ENCODE data around the gene PRM1. TPM values are rescaled to one million over a fixed set of nuclear protein-coding genes. Genes with fewer than 3 reads are reported as not detected.

The PRM1 gene
- total and polyA plus RNA-seq, 2 of the 13 experiments (the other 11 are each of a cell fraction or from before 2014, with no cell fraction given), result not detected

DNA sequence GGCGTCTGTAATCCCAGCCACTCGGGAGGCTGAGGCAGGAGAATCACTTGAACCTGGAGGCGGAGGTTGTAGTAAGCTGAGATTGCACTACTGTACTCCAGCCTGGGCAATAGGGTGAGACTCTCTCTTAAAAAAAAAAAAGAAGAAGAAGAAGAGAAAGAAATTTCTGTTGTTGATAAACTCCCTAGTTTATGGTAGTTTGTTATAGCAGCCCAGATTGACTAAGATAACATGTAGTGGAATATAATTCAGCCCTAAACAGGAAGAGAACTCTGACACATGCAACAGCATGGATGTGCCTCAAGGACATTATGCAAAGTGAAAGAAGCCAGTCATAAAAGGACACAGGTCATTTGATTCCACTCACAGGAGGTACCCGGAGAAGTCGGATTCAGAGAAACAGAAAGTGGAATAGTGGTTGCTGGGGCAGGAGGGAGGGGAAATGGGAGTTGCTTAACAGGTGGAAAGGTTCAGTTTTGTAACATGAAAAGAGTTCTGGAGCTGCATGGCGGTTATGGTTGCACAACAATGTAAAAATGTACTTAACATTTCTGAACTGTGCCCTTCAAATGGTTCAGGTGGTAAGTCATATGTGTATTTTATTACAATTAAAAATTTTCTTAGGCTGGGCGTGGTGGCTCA is 26.0 kb upstream of the PRM1 start (continued):
- TF ChIP-seq ZFP36L1 (CRISPR knock-in tag; IDR thresholded peaks at IDR 0.05) (no peak; the same call in 1 of the 2 replicates), ZBTB39 (CRISPR knock-in tag; IDR thresholded peaks at IDR 0.05) (no peak), RBM39 (IDR thresholded peaks at IDR 0.05; ENCODE audit: low read depth, low read length, poor library complexity, severe bottlenecking) (no peak), SOX13 (IDR thresholded peaks at IDR 0.05) (0 out of 2 replicates have a peak, but pooled peaks have one; percentile 62), SOX13 (CRISPR knock-in tag; conservative IDR thresholded peaks at IDR 0.05 in 1 of 2, IDR thresholded peaks at IDR 0.05 in 1 of 2) (peak in 1 of 2 experiments; percentile 74; a peak in 2 of 4 replicates), SRF (IDR thresholded peaks at IDR 0.05; ENCODE audit: low read depth, low read length) (0 out of 2 replicates have a peak, but pooled peaks have one; percentile 31), HNF4G (IDR thresholded peaks at IDR 0.05; ENCODE audit: borderline replicate concordance, low read depth, low read length) (peak; percentile 93), HNF4G (CRISPR knock-in tag; IDR thresholded peaks at IDR 0.05; ENCODE audit: borderline replicate concordance, low read depth) (peak; percentile 81), U2AF2 (IDR thresholded peaks at IDR 0.05; ENCODE audit: low read depth, low read length) (no peak), MXD3 (CRISPR knock-in tag; IDR thresholded peaks at IDR 0.05) (no peak), SIX1 (CRISPR knock-in tag; IDR thresholded peaks at IDR 0.05; ENCODE audit: borderline replicate concordance) (peak; percentile 89; the same call in 1 of the 2 replicates), ZNF607 (CRISPR knock-in tag; IDR thresholded peaks at IDR 0.05; ENCODE audit: borderline replicate concordance) (peak; percentile 86), ZNF564 (CRISPR knock-in tag; IDR thresholded peaks at IDR 0.05) (no peak), NONO (IDR thresholded peaks at IDR 0.05) (no peak), NONO (CRISPR knock-in tag; conservative IDR thresholded peaks at IDR 0.05) (peak; percentile 69), ARID5B (CRISPR knock-in tag; IDR thresholded peaks at IDR 0.05) (peak; percentile 91), ZNF510 (CRISPR knock-in tag; IDR thresholded peaks at IDR 0.05; ENCODE audit: low read depth) (no peak), ZSCAN21 (CRISPR knock-in tag; IDR thresholded peaks at IDR 0.05; ENCODE audit: borderline replicate concordance) (peak; percentile 92; the same call in 1 of the 2 replicates)
- TF ChIP-seq, protein P1, sequence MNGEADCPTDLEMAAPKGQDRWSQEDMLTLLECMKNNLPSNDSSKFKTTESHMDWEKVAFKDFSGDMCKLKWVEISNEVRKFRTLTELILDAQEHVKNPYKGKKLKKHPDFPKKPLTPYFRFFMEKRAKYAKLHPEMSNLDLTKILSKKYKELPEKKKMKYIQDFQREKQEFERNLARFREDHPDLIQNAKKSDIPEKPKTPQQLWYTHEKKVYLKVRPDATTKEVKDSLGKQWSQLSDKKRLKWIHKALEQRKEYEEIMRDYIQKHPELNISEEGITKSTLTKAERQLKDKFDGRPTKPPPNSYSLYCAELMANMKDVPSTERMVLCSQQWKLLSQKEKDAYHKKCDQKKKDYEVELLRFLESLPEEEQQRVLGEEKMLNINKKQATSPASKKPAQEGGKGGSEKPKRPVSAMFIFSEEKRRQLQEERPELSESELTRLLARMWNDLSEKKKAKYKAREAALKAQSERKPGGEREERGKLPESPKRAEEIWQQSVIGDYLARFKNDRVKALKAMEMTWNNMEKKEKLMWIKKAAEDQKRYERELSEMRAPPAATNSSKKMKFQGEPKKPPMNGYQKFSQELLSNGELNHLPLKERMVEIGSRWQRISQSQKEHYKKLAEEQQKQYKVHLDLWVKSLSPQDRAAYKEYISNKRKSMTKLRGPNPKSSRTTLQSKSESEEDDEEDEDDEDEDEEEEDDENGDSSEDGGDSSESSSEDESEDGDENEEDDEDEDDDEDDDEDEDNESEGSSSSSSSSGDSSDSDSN (CRISPR knock-in tag; IDR thresholded peaks at IDR 0.05), result peak; percentile 59
